GM18519 (cell line): ENCODE data around the gene FANCD2.
"Not testable (repeated sequence)": the region's sequence is repeated elsewhere in the genome, so short reads cannot be mapped to it uniquely, and the experiment has no call there.

Experiments
- ATAC-seq: cut with Tn5 transposase; IDR thresholded peaks from one replicate; pipeline ENCODE4 v1.9.1; 2021; ENCODE audit warnings: mild to moderate bottlenecking, moderate library complexity; ENCODE audit not compliant: unreplicated experiment, low FRiP score

FANCD2 gene

DNA sequence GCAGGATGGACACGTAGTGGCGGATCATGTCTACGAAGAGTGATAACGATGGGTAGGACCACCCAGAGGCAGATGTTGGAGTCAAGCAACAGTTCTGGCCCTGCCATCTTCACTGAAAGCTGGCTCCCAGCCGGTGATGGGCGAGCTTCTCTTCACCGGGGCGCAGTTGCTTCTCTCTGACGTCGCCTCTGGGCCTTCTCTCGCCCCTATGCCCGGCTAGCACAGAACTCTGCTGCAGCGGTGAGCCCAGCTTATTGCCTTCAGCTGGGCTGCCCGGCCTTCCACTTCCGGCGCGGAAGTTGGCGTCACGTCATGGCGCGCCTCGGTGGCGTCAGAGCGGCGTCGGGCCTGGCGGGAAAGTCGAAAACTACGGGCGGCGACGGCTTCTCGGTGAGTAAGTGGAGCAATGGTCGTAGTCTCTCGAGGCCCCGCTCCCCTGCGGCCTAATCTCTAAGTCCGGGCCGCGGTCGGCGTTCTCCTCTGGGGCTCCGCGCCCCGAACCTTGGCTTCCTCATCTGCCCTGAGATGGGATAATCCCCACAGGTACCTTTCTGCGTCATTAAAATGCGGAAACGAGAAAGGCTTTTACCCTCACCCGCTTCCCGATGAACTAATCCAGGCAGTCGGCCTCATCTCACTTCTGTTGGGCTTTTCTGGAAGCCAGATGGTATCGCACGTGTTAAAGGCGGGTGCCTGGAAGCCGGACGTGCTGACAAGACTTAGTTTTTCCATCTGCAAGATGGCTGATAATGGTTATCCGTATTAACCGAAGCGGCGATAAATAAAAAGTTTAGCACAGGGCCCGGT is at the start of gene FANCD2:
FANCD2 (plus strand) TSS at position 354 of the 807 bp plus-strand sequence. CDS start 2,221 bp downstream, outside the sequence.
- ATAC-seq = peak; percentile 64

DNA sequence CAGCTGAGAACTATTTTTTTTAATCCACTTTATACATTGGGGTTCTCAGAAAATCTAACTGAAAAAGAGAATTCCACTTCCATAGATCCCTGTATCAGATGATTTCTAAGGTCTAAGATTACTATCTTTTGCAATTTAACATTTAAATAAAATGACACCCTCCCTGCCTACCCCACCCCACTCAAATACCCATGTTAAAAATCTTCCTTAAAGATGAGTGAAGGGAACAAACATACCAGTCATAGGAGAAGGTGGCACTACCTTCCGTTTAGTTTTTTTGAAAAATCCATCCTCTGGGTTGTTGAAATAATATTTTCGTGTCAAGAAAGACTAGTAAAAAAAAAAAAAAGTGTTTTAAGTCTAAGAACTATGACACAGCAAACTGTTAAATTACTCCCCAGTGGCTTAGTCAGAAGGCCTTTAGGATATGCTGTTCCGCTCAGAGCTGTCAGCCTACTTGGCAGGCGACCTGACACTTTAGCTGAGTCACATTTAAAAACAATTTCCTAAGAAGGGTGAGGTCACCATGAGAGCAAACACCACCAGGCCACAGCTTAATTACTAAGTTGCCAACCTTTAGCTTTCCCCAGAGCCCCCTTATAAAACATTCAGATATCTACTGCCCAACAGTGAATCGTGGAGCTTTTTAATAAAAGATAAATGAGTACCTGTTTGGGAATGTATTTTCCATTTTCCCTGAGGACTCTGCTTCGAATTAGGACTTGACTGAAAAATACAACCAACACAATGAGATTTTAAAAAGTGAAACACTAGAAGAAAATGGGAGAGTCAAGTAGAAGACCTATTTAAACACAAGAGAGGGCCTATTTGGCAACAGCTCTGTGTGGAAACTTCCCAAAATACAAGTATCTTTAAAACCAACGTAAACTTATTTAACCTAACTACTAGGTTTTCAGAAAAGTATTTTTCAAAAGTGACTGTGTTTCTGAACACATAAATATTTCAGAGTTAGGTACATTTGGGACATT is 49.2 kb upstream of the FANCD2 start:
- ATAC-seq = no peak

DNA sequence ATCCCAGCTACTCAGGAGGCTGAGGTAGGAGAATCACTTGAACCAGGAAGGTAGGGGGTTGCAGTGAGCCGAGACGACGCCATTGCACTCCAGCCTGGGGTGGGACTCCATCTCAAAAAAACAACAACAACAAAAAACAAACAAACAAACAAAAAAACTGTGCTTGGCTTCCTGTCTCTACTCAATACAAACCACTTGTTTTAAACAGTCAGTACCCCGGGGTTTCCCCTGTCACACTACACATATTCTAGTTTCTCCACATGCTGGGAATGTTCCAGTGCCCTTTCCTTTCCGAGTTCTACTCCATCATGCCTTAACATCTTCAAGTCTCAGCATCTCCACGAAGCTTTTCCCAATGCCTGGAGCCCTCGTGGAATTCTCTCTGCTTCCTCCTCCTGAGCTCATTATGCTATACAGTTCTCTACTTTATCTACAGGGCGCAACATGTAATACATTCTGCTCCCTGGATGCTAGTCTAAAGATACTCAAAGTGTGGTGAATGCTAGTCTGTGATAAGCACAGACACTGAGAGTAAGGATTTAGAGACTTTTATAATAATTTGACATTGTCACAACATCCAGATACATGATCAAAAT is 47.4 kb upstream of the FANCD2 start:
- ATAC-seq = no peak

DNA sequence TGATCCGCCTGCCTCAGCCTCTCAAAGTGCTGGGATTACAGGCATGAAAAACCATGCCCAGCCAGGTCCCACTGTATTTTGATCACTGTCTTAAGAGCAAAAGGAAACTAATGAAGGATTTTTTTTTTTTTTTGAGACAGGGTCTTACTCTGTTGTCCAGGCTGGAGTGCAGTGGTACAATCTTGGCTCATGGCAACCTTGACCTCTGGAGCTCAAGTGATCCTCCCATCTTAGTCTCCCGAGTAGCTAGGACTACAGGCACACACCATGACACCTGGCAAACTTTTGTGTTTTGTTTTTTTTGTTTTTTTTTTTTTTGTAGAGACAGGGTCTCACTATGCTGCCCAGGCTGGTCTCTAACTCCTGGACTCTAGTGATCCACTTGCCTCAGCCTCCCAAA is 46.0 kb upstream of the FANCD2 start:
- no peak for ATAC-seq

DNA sequence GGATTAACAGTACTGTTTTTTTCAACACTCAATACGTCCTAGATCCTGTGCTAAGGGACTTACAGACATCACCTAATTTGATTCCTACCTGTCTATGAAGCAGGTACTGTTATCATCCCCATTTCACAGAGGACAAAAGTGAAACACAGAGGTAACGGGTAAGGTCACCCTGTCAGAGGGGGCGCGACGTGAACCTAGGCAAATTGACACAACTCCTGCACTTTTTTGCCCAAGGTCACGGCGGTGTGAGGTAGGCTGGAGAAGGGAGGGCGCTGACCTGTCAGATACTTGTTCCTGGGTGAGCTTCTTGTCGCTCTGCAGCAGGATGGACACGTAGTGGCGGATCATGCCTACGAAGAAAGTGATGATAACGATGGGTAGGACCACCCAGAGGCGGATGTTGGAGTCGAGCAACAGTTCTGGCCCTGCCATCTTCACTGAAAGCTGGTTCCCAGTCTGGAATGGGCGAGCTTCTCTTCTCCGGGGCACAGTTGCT is 40.0 kb upstream of the FANCD2 start:
- no peak for ATAC-seq

DNA sequence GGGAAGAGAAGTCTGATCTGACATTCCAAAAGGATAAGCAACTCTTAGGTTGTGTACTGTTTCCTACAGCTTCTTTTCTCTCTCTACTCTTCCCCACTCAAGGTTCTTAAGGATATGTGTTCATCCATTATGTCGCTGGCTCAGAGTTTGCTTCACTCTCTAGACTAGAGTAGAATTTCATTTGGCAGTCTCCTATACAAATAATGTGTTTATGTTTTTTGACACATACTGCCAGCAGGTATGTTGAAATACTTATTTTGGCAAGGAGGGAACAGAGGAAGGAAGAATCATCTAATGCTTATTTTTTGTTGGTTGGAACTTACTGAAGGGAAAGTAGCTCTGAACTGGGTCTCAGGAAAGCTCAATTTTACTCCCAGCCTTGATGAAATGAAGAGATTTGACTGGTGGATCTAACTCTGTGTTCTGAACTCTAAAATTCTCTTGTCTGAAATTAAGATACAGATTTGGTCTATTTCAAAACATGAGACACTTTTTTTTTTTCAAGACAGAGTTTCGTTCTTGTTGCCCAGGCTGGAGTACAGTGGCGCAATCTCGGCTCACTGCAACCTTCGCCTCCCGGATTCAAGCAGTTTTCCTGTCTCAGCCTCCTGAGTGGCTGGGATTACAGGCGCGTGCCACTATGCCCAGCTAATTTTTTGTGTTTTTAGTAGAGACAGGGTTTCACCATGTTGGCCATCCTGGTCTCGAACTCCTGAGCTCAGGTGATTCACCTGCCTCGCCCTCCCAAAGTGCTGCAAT is 32.0 kb upstream of the FANCD2 start:
- no peak for ATAC-seq

DNA sequence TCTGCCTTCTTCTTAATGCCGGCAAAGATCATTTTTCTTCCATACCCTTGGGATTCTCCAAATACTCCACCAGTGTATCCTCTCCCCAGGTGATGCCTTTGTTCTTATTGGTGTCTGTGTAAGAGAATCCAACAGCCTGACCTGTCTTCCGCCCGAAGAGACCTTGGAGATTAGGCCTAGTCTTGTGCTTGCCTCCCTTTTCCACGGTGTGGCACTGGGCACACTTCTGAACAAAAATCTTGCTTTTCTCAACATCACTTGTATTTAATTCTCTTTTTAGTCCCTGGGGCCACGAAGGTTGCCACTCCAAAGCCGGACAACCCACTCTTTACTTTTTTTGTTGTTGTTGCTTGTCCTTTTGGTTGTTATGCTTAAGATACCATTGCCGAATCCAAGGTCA is 25.6 kb upstream of the FANCD2 start:
- ATAC-seq = no peak

DNA sequence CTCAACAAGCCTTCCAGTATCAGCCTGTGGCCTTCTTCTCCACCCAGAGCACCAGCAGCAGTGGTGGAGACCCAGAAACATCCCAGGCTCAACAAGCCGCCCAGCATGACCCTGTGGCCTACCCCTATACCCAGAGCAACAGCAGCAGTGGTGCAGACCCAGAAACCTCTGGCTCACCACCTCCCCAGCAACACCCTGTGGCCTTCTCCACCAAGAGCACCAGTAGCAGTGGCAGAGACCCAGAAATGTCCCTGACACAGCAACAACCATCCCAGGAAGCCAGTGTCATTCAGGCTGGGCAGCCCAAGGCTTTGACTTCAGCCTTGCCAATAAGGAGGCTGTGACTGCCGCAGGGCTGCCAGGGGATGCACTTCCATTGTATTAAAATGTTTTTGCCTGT is 23.3 kb upstream of the FANCD2 start:
- ATAC-seq = no peak

DNA sequence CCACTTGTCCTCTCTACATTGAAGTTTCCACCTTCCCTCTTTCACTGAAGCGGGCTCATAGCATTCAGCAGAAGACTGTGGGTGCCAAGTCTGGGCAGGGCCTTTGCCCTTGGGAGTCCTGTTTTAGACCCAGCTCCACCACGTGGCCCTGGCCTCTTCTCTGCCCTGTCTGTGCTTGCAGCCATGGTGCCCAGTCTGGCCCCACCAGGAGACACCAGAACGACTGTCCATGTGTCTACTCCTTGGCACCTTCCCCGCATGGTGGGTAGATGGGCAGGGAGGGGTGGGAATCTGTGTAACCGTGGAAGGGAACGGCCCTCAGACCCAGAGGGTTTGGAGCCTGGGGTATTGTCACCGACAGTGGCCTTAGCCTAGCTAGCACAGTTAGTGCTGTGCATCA is 21.7 kb upstream of the FANCD2 start:
- ATAC-seq = no peak

DNA sequence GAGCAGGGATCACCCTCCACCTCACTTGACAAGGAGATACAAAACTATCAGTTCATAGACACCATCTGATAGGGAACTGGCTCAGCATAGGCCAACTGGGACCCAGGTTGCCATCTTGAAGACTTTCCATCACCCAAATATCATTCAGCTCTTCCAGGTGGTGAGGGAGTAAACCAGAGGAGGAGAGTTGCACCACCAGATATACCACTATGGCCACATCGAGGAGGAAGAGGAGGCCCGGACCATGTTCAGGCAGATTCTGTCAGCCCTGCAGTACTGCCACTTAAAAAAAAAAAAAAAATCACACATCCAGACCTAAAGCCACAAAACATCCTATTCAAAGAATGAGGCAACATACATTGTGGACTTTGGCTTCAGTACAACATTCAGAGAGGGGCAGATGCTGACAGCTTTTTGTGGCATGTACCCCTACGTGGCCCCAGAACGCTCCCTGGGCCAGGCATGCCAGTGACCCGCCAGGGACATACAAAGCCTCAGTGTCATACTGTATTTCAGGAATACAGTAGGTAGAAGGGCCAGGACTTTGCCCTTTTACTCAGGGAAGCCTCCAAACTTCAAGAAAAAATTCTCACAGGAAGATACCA is 21.2 kb upstream of the FANCD2 start:
- ATAC-seq = no peak

DNA sequence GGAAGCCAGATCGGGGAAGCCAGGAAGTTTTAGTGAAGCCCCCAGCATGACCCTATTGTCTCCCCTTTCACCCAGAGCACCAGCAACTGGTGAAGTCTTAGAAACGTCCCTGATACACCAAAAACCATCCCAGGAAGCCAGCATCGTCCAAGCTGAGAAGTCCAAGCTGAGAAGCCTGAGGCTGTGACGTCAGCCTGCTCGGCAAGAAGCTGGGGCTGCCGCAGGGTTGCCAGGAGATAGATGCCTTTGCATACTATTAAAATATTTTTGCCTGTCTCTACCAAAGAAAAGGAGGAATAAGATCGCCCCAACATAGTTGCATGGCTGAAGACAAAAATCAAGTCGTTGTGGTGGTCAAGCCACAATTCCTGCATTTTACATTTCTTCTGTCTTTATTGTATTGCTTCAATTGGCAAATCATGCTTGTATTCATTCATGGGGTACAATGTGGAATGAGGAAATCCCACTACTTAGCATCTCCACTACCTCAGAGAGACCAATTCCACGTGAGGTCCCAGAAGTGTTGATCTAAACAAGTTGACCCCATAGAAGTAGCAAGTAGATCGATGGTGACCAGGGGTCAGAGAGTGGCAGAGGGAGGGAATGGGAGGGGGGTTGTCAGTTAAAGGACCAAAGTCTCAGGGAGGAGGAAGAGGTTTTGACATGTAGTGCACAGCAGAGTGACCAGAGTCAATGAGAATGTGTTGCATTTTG is 20.0 kb upstream of the FANCD2 start:
- no peak for ATAC-seq

DNA sequence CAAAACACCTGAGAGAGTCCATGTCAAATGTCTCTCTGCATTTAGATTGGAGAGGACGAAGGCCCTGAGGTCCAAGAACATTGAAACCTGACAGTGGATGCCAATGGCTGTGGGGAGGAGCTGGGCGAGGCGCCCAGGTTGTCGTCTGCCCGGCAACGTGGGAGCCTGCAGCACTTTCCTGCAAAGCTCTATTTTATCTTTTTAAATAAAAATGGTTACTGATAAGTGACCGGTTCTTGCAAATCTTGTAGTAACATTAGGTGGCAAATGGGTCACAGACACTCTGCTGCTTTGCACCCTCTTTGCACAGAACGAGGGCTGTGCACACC is 19.5 kb upstream of the FANCD2 start:
- no peak for ATAC-seq

DNA sequence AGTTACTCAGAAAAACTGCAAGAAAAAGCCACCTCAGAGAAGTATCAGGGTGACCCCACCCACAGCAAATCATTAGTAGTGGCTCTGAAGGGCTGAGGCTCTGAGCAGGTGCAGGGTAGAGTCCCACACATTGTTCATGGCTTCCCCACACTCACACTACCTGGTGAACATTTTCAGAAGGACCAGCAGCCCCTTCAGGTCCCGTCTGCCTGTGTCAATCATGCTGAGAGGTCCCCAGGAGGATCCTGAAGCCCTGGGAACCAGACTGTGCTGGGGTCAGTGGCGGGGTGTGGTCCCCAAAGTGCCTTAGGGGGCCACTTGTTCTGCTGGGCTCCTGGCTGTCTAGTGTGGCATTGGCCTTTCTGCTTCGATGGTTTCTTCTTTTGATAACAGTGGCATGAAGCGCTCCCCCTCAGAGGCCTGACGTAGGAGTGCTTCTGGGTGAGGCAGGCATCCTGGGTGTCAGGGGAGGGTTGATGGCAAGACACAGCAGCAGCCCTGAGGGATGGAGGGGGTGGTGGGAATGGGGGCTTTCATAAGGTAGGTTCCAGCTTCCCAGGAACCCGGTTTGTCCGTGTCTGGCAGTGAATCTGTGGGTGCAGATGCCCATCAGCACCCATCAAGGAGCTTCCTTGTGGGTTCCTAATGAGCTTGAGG is 19.0 kb upstream of the FANCD2 start:
- no peak for ATAC-seq

DNA sequence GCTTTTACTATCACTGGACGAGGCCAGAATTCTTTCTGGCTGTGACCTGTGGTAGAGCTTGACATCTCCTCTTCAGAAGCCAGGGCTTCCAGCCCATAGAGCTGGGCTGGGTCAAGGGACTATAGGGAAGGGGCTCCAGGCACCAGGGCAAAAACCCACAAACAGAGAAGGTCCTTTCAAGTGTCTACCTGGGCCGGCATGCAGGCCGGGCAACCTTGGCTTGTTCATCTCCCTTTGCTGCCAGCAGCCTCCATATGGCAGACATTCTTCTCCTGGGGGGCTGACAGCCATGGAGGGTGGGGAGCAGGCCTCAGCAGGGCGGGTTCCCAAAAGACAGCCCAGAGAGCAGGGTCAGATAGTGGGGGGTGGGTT is 18.0 kb upstream of the FANCD2 start:
- not testable (repeated sequence) for ATAC-seq

DNA sequence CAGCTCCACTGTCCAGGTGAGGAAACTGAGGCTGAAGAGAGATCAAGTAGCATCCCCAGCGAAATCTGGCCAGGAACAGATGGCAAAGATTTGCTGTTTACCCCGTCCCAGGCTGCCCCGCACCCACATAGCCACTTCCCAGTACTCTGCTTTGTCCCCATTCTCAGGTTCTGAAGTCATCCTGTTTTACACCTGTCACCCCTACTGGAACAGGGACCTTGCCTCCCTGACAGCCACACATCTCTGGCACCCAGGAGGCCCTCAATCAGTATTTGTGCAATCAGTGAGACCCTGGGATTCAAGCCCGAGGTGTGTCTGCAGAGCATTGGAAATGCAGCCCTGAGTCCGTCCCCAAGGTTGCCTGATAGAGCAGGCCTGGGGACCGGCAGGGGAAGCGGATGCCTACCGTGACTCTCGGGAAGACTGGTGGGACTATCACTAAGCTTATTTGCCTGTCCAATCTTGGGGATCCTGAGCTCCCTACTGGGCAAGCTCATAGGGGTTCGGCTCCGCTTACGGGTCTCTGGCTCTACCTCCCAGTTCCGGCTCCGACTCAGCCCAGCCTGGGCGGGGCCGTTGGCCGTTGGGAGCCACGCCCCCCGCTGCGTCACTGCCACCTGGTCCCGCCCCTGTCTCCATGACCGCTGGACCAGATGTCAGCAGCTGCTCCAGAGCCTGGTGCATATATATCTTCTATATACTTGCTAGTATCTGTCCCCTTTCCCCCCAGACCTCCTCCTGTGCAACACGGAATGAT is 17.5 kb upstream of the FANCD2 start:
- ATAC-seq = peak; percentile 38

DNA sequence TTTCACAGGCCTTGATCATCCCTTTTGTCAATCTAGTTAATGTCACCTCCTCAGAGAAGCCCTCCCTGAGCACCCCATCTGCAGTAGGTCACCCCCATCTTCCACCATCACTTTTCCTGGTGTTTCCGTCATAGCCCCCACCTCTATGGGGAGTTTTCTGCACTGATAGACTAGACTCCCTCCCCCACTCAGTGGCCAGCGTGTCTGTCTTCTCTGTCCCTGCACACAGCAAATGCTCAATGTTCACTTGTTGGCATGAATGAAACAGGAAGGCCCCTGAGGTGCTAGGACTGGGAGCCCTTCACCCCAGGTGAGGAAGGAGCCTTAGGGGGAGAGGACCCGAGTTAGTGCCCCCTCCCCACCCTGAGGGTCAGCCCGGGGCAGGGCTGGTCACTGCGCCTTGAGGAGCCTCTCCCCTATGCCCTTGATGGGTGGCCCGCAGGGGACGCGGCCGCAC is 15.8 kb upstream of the FANCD2 start:
- no peak for ATAC-seq

DNA sequence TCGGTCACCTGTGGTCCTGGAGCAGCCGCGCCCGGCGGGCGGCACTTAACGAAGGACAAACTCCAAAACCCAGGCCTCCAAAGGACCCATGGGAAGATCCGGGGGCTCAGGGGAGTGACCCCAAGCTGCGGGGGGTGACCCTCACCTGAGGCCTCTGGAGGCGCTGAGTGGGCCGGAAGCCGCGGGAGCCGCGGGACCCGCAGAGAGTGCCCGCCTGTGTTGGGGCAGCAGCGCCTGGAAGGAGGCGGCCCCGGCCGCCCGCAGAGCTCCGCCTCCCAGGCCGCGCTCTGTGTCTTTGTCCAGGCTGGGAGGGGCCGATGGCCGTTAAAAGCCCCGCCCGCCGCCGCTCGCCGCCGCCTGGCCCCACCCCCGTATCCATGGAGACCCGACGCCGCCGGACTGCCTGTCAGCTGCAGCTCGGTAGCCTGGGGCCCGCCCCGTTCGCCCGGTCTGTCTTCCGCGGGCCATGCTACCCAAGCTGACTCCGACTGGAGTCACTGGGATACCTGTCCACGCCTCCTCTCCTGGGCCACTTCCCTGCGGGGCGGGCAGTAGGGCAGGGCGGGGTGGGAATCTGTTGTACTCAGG is 15.3 kb upstream of the FANCD2 start:
- ATAC-seq = peak; percentile 74

DNA sequence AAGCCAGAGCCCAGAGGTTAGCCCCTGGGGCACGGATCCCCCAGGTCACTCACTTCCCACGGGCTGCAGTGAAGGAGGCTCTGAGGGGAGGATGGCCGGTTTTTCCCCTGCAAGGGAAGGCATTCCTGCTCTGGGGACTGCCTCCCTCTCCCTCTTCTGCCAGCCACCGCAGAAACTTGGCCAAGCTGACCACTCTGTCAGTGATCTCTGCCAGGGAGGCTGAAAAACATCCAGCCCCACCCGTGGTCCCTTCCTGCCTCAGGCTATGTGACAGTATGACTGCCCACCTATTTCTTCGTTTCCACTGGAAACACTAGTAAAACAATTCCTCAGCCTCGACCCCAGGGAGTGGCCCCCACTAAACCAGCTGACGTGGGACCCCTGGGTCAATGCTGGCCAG is 14.6 kb upstream of the FANCD2 start:
- no peak for ATAC-seq
